Epithelial cell of esophagus (primary cell): ENCODE results near the gene GUCY1A2.

Experiments used
- DNase-seq: peaks from one replicate; pipeline ENCODE4 v3.0.0; 2010; ENCODE audit warnings: low read depth
- H3K4me3 ChIP-seq: 2 replicates; pipeline ENCODE4 v1.5.1; 2011; ENCODE audit warnings: mild to moderate bottlenecking, low read length, control low read depth
- TF ChIP-seq, protein P1 (sequence below): IDR thresholded peaks from 2 replicates; pipeline ENCODE4 v1.5.1; 2011; ENCODE audit warnings: low read depth, mild to moderate bottlenecking, low read length, control low read depth, inconsistent platforms; ENCODE audit not compliant: insufficient read depth; ENCODE audit errors: missing control alignments

GUCY1A2 gene

DNA sequence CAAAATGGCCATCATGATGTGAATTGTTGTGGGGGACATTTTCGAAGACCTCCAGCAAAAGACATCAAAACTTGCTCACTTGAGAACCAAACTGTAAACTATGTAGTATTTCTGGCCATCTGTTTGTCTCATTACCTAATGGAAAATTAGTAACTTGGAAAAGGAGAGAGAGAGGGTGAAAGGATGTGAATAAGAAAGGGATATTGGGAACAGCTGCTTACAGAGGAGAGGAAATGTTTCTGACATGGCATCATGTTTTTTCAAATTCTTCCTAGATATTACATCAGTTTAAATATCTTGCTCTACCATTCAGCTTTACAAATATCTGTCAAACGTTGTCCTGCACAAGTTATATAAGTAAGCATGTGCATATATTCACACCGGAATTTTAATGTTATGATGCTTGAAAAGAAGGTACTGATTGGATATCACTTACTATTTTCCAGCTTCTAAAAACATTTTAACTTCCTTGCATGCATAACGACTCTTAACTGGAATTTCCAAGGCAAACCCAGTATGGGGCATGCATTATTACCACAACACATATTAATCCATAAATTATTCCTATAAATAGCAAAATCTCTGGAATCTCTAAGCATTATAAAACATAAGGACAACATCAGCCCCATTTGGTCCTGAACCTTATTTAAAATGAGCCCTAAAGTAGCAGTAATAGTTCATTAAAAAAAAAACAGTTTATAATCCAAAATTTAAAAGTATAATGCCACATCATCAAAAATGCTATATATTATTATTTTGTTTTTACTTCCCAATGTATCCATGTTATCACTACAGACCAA lies 20.0 kb downstream of the GUCY1A2 start:
- H3K4me3 ChIP-seq, result no peak overlapping the region
- no peak for DNase-seq
- TF ChIP-seq, protein P1, sequence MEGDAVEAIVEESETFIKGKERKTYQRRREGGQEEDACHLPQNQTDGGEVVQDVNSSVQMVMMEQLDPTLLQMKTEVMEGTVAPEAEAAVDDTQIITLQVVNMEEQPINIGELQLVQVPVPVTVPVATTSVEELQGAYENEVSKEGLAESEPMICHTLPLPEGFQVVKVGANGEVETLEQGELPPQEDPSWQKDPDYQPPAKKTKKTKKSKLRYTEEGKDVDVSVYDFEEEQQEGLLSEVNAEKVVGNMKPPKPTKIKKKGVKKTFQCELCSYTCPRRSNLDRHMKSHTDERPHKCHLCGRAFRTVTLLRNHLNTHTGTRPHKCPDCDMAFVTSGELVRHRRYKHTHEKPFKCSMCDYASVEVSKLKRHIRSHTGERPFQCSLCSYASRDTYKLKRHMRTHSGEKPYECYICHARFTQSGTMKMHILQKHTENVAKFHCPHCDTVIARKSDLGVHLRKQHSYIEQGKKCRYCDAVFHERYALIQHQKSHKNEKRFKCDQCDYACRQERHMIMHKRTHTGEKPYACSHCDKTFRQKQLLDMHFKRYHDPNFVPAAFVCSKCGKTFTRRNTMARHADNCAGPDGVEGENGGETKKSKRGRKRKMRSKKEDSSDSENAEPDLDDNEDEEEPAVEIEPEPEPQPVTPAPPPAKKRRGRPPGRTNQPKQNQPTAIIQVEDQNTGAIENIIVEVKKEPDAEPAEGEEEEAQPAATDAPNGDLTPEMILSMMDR, result no peak

GRCh38 chr11:106997227-106997626 lies 21.0 kb downstream of the GUCY1A2 start:
- no peak for DNase-seq
- TF ChIP-seq, protein P1, result no peak

GRCh38 chr11:106996691-106997090 lies 21.6 kb downstream of the GUCY1A2 start:
- TF ChIP-seq, protein P1, result no peak
- no peak for DNase-seq
- no peak overlapping the region for H3K4me3 ChIP-seq

More at GRCh38 chr11:106997227-106997626, 21.0 kb downstream of the GUCY1A2 start:
- no peak overlapping the region for H3K4me3 ChIP-seq

GRCh38 chr11:106990331-106990730 lies 27.9 kb downstream of the GUCY1A2 start:
- TF ChIP-seq, protein P1, result no peak
- no peak overlapping the region for H3K4me3 ChIP-seq
- no peak for DNase-seq

DNA sequence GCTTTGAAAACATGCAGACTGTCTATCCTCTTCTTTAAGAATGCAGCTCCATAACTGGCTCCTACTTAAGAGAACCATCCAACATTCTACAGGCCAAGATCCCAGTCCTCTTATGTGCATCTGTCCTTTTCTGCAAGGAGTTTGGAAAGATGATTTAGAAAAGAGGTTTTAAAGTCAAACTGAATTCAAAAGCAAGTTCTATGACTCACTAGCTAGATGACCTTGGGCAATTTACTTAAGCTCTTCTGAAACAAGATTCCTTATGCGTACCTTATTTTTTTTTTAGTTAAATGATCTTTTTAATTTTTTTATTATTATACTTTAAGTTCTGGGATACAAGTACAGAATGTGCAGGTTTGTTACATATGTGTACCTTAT lies 29.2 kb downstream of the GUCY1A2 start:
- TF ChIP-seq, protein P1, result no peak
- H3K4me3 ChIP-seq, result no peak overlapping the region
- DNase-seq, result peak; percentile 45

- TF ChIP-seq, protein P1, result no peak
- no peak overlapping the region for H3K4me3 ChIP-seq
- peak; percentile 40 for DNase-seq
Observed at GRCh38 chr11:106988151-106989077, 29.9 kb downstream of the GUCY1A2 start.

GRCh38 chr11:106986673-106987072 lies 31.6 kb downstream of the GUCY1A2 start:
- TF ChIP-seq, protein P1, result no peak
- DNase-seq, result no peak
- no peak overlapping the region for H3K4me3 ChIP-seq
